ENCODE measurements around the gene RFTN1. TPM values are rescaled to one million over a fixed set of nuclear protein-coding genes. Genes with fewer than 3 reads are reported as not detected.
A peak's percentile ranks its signal among the peaks of the same experiment; 100 is the strongest.

The RFTN1 gene
- total and polyA plus RNA-seq, 10 of the 15 experiments (the other 5 are each of a cell fraction or from before 2014, with no cell fraction given) = 20.6 to 213 (median 147) TPM

GRCh38 chr3:16407366-16407765 is 106.1 kb downstream of the RFTN1 start:
- Histone ChIP-seq H3K27ac (ENCODE audit: control insufficient read depth, insufficient read depth) (peak overlapping the region; percentile 41; the same call in 1 of the 2 replicates), H4K20me1 (ENCODE audit: control insufficient read depth, insufficient read depth) (no peaks in the 10 kb centered on the region), H3K4me3 (no peak overlapping the region), H3K36me3 (ENCODE audit: control insufficient read depth in 2 of 2, insufficient read depth in 2 of 2, low read length in 1 of 2) (peaks cover 16 to 23% of the 10 kb centered on the region in 2 experiments), H3K9ac (ENCODE audit: control insufficient read depth, insufficient read depth, low read length) (no peak overlapping the region), H3K9me3 (replicated peaks; ENCODE audit: control insufficient read depth, insufficient read depth, low read length) (no peaks in the 10 kb centered on the region; the same call in 2 of the 3 replicates), H3K27me3 (replicated peaks in 1 of 2; ENCODE audit: control insufficient read depth in 2 of 2, insufficient read depth in 2 of 2, low read length in 1 of 2) (no peaks in the 10 kb centered on the region), H3K4me1 (ENCODE audit: control insufficient read depth, insufficient read depth, low read length) (peaks cover 30% of the 10 kb centered on the region), H3K4me2 (ENCODE audit: control insufficient read depth, insufficient read depth) (no peak overlapping the region), H3K79me2 (ENCODE audit: control insufficient read depth, insufficient read depth, low read length) (peaks cover 26% of the 10 kb centered on the region), H2AFZ (ENCODE audit: control insufficient read depth, low read depth, low read length) (no peak overlapping the region)
- in situ Hi-C loops (cut with MboI) (no loop called here), intact Hi-C loops (cut with micrococcal nuclease; ENCODE audit: unreplicated experiment) (no loop called here)
- CTCF ChIA-PET = interaction anchor here (0.6 to 1.1 kb wide), 4 partner anchors 15 to 76 kb away, joined by 3 to 5 read pairs (median 4); no protein-coding TSS in a partner anchor
- ATAC-seq (no peak), FAIRE-seq (no peak), DNase-seq (ENCODE audit: low read depth, low spot score) (no peak)
- BruUV-seq (replicated peaks) = no TSS peak
- POLR2A ChIA-PET = interaction anchor here (0.6 to 1.2 kb wide), 4 partner anchors 8 to 104 kb away, joined by 3 read pairs; no protein-coding TSS in a partner anchor
- RAD21 ChIA-PET (ENCODE audit: unreplicated experiment) = interaction anchor here (0.8 to 1.8 kb wide), 5 partner anchors 11 to 36 kb away, joined by 3 to 6 read pairs (median 5); no protein-coding TSS in a partner anchor
- SMC1A ChIA-PET (ENCODE audit: uncharacterized antibody, unreplicated experiment) = interaction anchor here (0.6 to 4.3 kb wide), 7 partner anchors 9 to 94 kb away, joined by 3 to 24 read pairs (median 3); no protein-coding TSS in a partner anchor
- TF ChIP-seq MTA2 (IDR thresholded peaks at IDR 0.05; ENCODE audit: low read depth) (no peak), PAX5 (IDR thresholded peaks at IDR 0.05; ENCODE audit: borderline replicate concordance, low read depth, low read length) (no peak), USF1 (IDR thresholded peaks at IDR 0.05; ENCODE audit: borderline replicate concordance, extremely low read length, insufficient read depth, low read depth, low read length) (no peak)
- WGBS (ENCODE audit: insufficient coverage, insufficient replicate concordance, low lambda C conversion rate, missing lambda C conversion rate) = 98% methylated on average over 2 of the region's 2 CpGs

GRCh38 chr3:16406579-16406978 is 106.9 kb downstream of the RFTN1 start:
- H3K9ac ChIP-seq (ENCODE audit: control insufficient read depth, insufficient read depth, low read length) = no peak overlapping the region
- ATAC-seq (peak; percentile 61), DNase-seq (ENCODE audit: low read depth, low spot score) (no peak), FAIRE-seq (no peak)
- SMC1A ChIA-PET (ENCODE audit: uncharacterized antibody, unreplicated experiment) = interaction anchor here (0.6 to 4.3 kb wide), 8 partner anchors 9 to 394 kb away, joined by 3 to 24 read pairs (median 3); no protein-coding TSS in a partner anchor
- TF ChIP-seq CBX3 (IDR thresholded peaks at IDR 0.05; ENCODE audit: borderline replicate concordance, low read depth) (no peak), ZNF24 (IDR thresholded peaks at IDR 0.05) (no peak), ZNF622 (IDR thresholded peaks at IDR 0.05) (no peak)
- in situ Hi-C loops (cut with MboI) (no loop called here), intact Hi-C loops (cut with micrococcal nuclease; ENCODE audit: unreplicated experiment) (no loop called here)
- H3K4me2 ChIP-seq (ENCODE audit: control insufficient read depth, insufficient read depth) = peak overlapping the region; percentile 26
- H4K20me1 ChIP-seq (ENCODE audit: control insufficient read depth, insufficient read depth) = no peaks in the 10 kb centered on the region
- no peak overlapping the region for H2AFZ ChIP-seq (ENCODE audit: control insufficient read depth, low read depth, low read length)
- H3K4me3 ChIP-seq = no peak overlapping the region
- H3K36me3 ChIP-seq (ENCODE audit: control insufficient read depth in 2 of 2, insufficient read depth in 2 of 2, low read length in 1 of 2) = peaks cover 19 to 23% of the 10 kb centered on the region in 2 experiments
- 5% methylated on average over 2 of the region's 2 CpGs for WGBS (ENCODE audit: insufficient coverage, insufficient replicate concordance, low lambda C conversion rate, missing lambda C conversion rate)
- peaks cover 25% of the 10 kb centered on the region for H3K79me2 ChIP-seq (ENCODE audit: control insufficient read depth, insufficient read depth, low read length)
- no peaks in the 10 kb centered on the region for H3K27me3 ChIP-seq (replicated peaks in 1 of 2; ENCODE audit: control insufficient read depth in 2 of 2, insufficient read depth in 2 of 2, low read length in 1 of 2)
- POLR2A ChIA-PET = interaction anchor here (0.7 to 1.3 kb wide), 3 partner anchors 9 to 110 kb away, joined by 3 read pairs; no protein-coding TSS in a partner anchor
- CTCF ChIA-PET = no interaction called here
- H3K9me3 ChIP-seq (replicated peaks; ENCODE audit: control insufficient read depth, insufficient read depth, low read length) = no peaks in the 10 kb centered on the region; the same call in 2 of the 3 replicates
- H3K4me1 ChIP-seq (ENCODE audit: control insufficient read depth, insufficient read depth, low read length) = peaks cover 26% of the 10 kb centered on the region
- peak overlapping the region; percentile 41 for H3K27ac ChIP-seq (ENCODE audit: control insufficient read depth, insufficient read depth)
- RAD21 ChIA-PET (ENCODE audit: unreplicated experiment) = interaction anchor here (1.2 to 1.8 kb wide), 4 partner anchors 23 to 36 kb away, joined by 3 to 6 read pairs (median 4); no protein-coding TSS in a partner anchor
- BruUV-seq (replicated peaks) = no TSS peak
